ENCODE results near the gene APOM.

Gene APOM

DNA sequence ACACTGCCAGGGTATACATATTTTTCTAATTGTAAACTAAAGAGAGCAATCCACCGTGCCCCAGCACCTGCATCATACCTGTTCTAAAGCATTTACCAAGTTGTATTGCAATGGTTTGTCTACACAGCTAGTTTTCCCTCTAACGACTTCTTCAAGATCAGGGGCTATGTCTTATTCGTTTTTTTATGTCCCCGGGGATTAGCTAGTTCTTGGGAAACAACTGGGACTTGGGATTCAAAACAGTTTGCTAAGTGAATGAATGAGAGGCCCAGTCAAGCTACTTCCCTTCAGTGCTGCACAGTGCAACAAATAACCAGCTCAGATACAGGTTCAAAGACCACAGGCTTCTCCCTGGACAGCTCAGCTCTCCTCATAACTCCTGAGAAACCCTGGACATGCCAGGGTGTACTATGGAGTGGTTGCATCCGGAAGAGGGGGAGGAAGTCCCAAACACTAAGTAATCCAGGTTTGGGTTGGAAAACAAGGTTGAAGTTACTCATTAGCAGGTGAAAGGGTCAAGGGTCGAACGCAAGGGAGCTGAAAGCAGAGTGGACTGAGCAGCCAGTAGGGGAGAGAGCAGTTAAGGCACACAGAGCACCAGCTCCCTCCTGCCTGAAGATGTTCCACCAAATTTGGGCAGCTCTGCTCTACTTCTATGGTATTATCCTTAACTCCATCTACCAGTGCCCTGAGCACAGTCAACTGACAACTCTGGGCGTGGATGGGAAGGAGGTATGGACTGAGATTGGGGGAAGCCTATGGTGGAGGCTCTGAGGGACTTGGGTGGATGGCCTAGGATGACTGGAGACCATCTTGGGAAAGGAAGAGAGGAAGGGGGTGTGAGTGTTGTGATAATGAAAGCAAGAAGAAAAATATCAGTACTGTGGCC is at the start of gene APOM:
APOM (plus strand) TSS at position 546 of the 889 bp plus-strand sequence; CDS start at position 619, 73 bp downstream.
- no peak within 1 kb of the TSS for H3K27ac ChIP-seq
- TF ChIP-seq, protein P1, sequence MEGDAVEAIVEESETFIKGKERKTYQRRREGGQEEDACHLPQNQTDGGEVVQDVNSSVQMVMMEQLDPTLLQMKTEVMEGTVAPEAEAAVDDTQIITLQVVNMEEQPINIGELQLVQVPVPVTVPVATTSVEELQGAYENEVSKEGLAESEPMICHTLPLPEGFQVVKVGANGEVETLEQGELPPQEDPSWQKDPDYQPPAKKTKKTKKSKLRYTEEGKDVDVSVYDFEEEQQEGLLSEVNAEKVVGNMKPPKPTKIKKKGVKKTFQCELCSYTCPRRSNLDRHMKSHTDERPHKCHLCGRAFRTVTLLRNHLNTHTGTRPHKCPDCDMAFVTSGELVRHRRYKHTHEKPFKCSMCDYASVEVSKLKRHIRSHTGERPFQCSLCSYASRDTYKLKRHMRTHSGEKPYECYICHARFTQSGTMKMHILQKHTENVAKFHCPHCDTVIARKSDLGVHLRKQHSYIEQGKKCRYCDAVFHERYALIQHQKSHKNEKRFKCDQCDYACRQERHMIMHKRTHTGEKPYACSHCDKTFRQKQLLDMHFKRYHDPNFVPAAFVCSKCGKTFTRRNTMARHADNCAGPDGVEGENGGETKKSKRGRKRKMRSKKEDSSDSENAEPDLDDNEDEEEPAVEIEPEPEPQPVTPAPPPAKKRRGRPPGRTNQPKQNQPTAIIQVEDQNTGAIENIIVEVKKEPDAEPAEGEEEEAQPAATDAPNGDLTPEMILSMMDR (conservative IDR thresholded peaks at IDR 0.05) = no peak
- no peak for TF ChIP-seq ZFX (IDR thresholded peaks at IDR 0.05)

DNA sequence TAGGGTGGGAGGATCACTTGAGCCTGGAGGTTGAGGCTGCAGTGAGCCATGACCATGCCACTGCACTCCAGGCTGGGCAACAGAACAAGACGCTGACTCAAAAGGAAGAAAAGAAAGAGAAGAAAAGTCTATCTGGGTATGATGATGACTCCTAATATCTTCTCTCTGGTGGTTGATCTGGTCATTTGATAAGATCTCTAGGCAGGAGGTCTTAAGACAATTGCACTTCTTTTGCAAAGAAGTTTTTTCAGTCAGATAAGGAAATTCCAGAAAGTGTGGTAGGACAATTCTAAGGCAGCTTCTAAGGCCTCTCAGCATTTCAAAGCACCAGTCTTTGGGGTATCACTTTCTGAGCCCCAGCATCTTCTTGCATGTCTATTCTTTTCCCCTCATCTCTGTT is 48.4 kb upstream of the APOM start:
- no peak for TF ChIP-seq ZFX (IDR thresholded peaks at IDR 0.05)
- TF ChIP-seq, protein P1 (conservative IDR thresholded peaks at IDR 0.05) = no peak
- no peak overlapping the region for H3K27ac ChIP-seq

DNA sequence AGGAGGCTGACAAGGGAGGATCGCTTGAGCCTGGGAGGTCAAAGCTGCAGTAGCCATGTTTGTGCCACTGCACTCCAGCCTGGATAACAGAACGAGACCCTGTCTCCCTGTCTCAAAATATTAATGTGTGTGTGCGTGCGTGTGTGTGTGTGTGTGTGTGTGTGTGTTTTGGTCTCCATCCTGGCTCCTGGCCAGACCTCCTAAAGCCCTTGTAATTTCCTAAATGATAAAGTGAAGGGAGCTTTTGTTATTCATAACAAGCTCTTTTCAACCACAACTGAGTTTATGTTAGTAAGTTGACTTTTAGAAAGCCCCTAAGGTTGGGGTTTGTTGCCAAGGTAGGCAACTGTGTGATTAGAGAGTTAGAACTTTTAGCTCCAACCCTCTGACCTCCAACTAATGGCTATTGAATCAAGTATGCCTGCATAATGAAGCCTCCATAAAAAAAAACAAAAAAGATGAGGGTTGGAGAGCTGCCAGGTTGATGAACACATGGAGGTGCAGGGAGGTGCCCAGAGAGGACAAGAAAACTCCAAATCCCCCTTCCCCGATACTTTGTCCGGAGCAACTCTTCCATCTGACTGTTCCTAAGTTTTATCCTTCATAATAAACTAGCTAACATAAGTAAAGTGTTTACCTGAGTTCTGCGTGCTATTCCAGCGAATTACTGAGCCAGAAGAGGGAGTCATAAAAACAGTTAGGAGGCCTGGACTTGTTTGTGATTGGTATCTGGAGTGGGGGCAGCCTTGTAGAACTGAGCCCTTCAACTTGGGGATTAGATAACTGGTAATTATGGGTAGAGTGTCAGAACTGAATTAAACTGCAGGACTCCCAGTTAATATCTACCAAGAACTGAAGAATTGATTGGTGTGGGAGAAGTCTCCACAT is 45.9 kb upstream of the APOM start:
- H3K27ac ChIP-seq = no peak overlapping the region
- TF ChIP-seq, protein P1 (conservative IDR thresholded peaks at IDR 0.05) = no peak
- TF ChIP-seq ZFX (IDR thresholded peaks at IDR 0.05) = no peak

DNA sequence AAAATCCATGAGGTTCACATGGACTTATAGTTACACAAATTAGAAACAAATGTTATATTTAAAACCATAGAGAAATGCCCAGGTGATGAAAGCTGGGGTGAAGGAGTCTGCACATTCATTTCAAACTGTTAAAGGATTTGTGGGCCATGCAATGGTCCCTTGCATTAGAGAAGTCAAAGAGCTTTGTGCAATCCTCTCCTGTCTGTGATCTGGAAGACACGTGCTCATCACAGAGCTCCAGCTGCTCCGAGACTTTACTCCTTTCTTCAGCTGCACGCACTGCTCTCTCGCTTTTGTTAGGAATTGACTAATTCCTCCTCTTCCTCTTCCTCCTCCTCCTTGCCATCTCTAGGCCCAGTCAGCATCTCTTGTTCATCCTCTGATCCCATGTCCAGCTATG is 44.7 kb upstream of the APOM start:
- H3K27ac ChIP-seq = no peak overlapping the region
- no peak for TF ChIP-seq ZFX (IDR thresholded peaks at IDR 0.05)
- TF ChIP-seq, protein P1 (conservative IDR thresholded peaks at IDR 0.05) = no peak

DNA sequence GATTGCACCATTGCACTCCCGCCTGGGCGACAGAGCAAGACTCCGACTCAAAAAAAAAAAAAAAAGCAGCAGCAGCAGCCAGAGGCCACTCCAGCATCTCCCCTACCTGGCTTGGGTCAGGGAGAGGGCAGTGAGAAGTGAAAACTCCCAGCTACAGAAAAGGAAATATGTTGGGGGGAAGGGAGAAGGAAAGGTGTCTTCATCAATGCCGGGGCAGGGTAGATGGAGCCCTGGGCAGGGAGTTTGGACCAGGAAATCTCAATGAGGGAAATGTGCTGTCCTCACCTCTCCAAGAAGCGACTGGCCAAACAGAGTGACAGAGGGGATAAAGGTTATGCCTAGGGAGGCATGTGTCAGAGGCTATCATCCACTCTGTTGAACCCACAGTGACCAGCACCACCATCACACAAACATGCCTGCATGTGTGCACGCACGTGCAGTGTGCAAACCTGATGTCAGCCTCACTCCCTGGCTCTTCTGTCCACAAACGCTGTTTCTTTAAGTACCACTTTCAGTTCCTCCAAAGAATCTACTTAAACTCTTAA is 41.5 kb upstream of the APOM start:
- TF ChIP-seq, protein P1 (conservative IDR thresholded peaks at IDR 0.05) = no peak
- no peak for TF ChIP-seq ZFX (IDR thresholded peaks at IDR 0.05)
- H3K27ac ChIP-seq = no peak overlapping the region

DNA sequence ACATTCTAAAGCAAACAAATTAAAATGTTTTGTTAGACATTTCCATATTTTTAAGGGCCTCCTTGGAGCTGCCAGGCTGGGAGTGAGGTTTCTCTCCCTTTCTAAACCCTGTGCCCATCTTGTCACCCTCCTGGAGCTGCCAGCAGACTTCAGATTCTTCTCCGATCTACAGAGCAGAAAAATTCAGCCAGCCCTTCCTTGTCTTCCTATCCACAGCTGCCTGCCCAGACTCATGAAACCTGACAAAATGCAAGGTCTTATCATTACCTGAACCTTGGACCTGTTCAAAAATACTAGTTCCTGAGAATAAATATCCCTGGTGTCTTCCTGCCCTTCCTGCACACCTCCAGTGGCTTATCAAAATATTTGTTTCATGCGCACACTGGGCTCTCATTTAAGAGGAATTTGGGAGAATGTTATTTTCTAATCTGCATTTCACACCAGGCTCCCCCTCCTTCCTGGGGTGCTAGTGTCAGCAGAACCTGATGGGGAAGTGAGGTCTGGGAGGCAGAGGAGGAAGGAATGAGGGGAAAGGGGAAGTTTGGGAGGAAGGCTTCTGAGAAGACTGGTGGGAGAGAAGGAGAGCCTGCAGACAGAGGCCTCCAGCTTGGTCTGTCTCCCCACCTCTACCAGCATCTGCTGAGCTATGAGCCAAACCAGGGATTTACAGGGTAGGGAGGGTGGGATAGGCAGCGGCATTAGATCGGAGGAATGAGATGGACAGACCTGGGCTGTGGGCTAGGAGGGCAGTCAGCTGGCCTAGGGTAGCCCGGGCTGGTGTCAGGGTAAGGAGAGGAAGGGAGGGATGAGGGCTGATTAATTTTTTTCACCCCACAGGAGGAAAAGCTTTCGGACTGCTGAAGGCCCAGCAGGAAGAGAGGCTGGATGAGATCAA is 40.8 kb upstream of the APOM start, which contains the start of gene AIF1:
AIF1 (plus strand) TSS at position 551 of the 895 bp plus-strand sequence; CDS start at position 647, 96 bp downstream.
- TF ChIP-seq ZFX (IDR thresholded peaks at IDR 0.05) = no peak
- TF ChIP-seq, protein P1 (conservative IDR thresholded peaks at IDR 0.05) = no peak
- H3K27ac ChIP-seq = no peak within 1 kb of the TSS

Data from C4-2B (cell line).